OCI-LY1 (cell line): ENCODE measurements around the gene FARP1.

ENCODE experiments used
- EZH2 ChIP-seq: fragments of 200-600 bp; sonication (generic), shearing (Covaris generic); IDR thresholded peaks from 2 replicates; pipeline ENCODE4 v1.8.0; 2017; ENCODE audit warnings: borderline replicate concordance, mixed run types, mild to moderate bottlenecking, antibody characterized with exemption, low read length, moderate library complexity, mixed read lengths
- TF ChIP-seq, protein P1 (sequence below): fragments of 200-600 bp; sonication (generic), shearing (Covaris generic); IDR thresholded peaks from 2 replicates; pipeline ENCODE4 v1.5.1; 2017; ENCODE audit warnings: mild to moderate bottlenecking, antibody characterized with exemption, low read length, moderate library complexity, mixed read lengths

- no peak for TF ChIP-seq EZH2
- TF ChIP-seq, protein P1, sequence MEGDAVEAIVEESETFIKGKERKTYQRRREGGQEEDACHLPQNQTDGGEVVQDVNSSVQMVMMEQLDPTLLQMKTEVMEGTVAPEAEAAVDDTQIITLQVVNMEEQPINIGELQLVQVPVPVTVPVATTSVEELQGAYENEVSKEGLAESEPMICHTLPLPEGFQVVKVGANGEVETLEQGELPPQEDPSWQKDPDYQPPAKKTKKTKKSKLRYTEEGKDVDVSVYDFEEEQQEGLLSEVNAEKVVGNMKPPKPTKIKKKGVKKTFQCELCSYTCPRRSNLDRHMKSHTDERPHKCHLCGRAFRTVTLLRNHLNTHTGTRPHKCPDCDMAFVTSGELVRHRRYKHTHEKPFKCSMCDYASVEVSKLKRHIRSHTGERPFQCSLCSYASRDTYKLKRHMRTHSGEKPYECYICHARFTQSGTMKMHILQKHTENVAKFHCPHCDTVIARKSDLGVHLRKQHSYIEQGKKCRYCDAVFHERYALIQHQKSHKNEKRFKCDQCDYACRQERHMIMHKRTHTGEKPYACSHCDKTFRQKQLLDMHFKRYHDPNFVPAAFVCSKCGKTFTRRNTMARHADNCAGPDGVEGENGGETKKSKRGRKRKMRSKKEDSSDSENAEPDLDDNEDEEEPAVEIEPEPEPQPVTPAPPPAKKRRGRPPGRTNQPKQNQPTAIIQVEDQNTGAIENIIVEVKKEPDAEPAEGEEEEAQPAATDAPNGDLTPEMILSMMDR = no peak
These were observed 266.4 kb downstream of the FARP1 start for GRCh38 chr13:98409281-98409680.
